ENCODE measurements around the gene SLC6A18. TPM values are rescaled to one million over a fixed set of nuclear protein-coding genes. Genes with fewer than 3 reads are reported as not detected.

SLC6A18 gene
- total RNA-seq, 1 donor from 2014 or later = not detected

- no peaks in the 10 kb centered on the region for H3K79me2 ChIP-seq (ENCODE audit: insufficient read depth, low read length)
- no peak overlapping the region for H3K4me2 ChIP-seq (ENCODE audit: low read length)
- FAIRE-seq (no peak), DNase-seq (ENCODE audit: low read depth) (no peak)
- no peak overlapping the region for H3K4me3 Mint-ChIP-seq (ENCODE audit: unreplicated experiment)
- H3K27ac Mint-ChIP-seq (ENCODE audit: unreplicated experiment) = no peak overlapping the region
- H3K36me3 Mint-ChIP-seq (ENCODE audit: low read depth, unreplicated experiment) = no peaks in the 10 kb centered on the region
- no peaks in the 10 kb centered on the region for H3K27me3 ChIP-seq (ENCODE audit: insufficient read depth, low read length)
- H3K36me3 ChIP-seq (ENCODE audit: insufficient read depth, low read length) = no peaks in the 10 kb centered on the region
- H3K9ac ChIP-seq (ENCODE audit: low read length) = no peak overlapping the region
- no peak overlapping the region for H2AFZ ChIP-seq (ENCODE audit: low read depth, low read length)
- peaks cover 3% of the 10 kb centered on the region for H3K9me3 ChIP-seq (ENCODE audit: insufficient read depth, low read depth, low read length)
- H4K20me1 ChIP-seq (ENCODE audit: insufficient read depth, low read length) = no peaks in the 10 kb centered on the region
- TF ChIP-seq CTCF (IDR thresholded peaks at IDR 0.05; ENCODE audit: insufficient read depth, low read depth, low read length) (no peak), EZH2 (IDR thresholded peaks at IDR 0.05; ENCODE audit: insufficient read depth, low read length) (no peak)
- no peaks in the 10 kb centered on the region for H3K9me3 Mint-ChIP-seq (ENCODE audit: unreplicated experiment)
- H3K4me1 ChIP-seq (ENCODE audit: insufficient read depth, low read length) = no peaks in the 10 kb centered on the region
- H3K27ac ChIP-seq (ENCODE audit: low read depth, low read length) = no peak overlapping the region
- H3K4me1 Mint-ChIP-seq (ENCODE audit: low read depth, unreplicated experiment) = no peaks in the 10 kb centered on the region
- no peak overlapping the region for H3K4me3 ChIP-seq (ENCODE audit: insufficient read depth, low read depth, low read length)
- peaks cover 10% of the 10 kb centered on the region for H3K27me3 Mint-ChIP-seq (ENCODE audit: low read depth, unreplicated experiment)
These were observed 53.7 kb downstream of the SLC6A18 start for GRCh38 chr5:1278656-1279442.

GRCh38 chr5:1279443-1280151 lies 54.4 kb downstream of the SLC6A18 start:
- no peaks in the 10 kb centered on the region for H3K36me3 Mint-ChIP-seq (ENCODE audit: low read depth, unreplicated experiment)
- H3K27ac ChIP-seq (ENCODE audit: low read depth, low read length) = no peak overlapping the region
- TF ChIP-seq CTCF (IDR thresholded peaks at IDR 0.05; ENCODE audit: insufficient read depth, low read depth, low read length) = no peak
- peaks cover 10% of the 10 kb centered on the region for H3K27me3 Mint-ChIP-seq (ENCODE audit: low read depth, unreplicated experiment)
- H3K27me3 ChIP-seq (ENCODE audit: insufficient read depth, low read length) = no peaks in the 10 kb centered on the region
- H3K4me2 ChIP-seq (ENCODE audit: low read length) = no peak overlapping the region
- no peak overlapping the region for H3K4me3 ChIP-seq (ENCODE audit: insufficient read depth, low read depth, low read length)
- H3K9me3 ChIP-seq (ENCODE audit: insufficient read depth, low read depth, low read length) = peaks cover 3% of the 10 kb centered on the region
- H3K27ac Mint-ChIP-seq (ENCODE audit: unreplicated experiment) = no peak overlapping the region
- DNase-seq (ENCODE audit: low read depth) (no peak), FAIRE-seq (no peak)
- H2AFZ ChIP-seq (ENCODE audit: low read depth, low read length) = no peak overlapping the region
- H4K20me1 ChIP-seq (ENCODE audit: insufficient read depth, low read length) = no peaks in the 10 kb centered on the region
- no peak overlapping the region for H3K4me3 Mint-ChIP-seq (ENCODE audit: unreplicated experiment)
- no peaks in the 10 kb centered on the region for H3K4me1 Mint-ChIP-seq (ENCODE audit: low read depth, unreplicated experiment)
- H3K4me1 ChIP-seq (ENCODE audit: insufficient read depth, low read length) = no peaks in the 10 kb centered on the region
- no peaks in the 10 kb centered on the region for H3K9me3 Mint-ChIP-seq (ENCODE audit: unreplicated experiment)
- no peak overlapping the region for H3K9ac ChIP-seq (ENCODE audit: low read length)
- H3K36me3 ChIP-seq (ENCODE audit: insufficient read depth, low read length) = no peaks in the 10 kb centered on the region
- H3K79me2 ChIP-seq (ENCODE audit: insufficient read depth, low read length) = no peaks in the 10 kb centered on the region
